Measurements from ENCODE around the gene CRYGD. TPM values are rescaled to one million over a fixed set of nuclear protein-coding genes. Genes with fewer than 3 reads are reported as not detected.
"Not testable (repeated sequence)": the region's sequence is repeated elsewhere in the genome, so short reads cannot be mapped to it uniquely, and the experiment has no call there.

Gene CRYGD
- polyA plus RNA-seq, 2 donors: not detected

GRCh38 chr2:208130712-208131110 lies 6.4 kb upstream of the CRYGD start:
- H3K27ac ChIP-seq (ENCODE audit: low read depth in 2 of 2, low read length in 1 of 2): no peak overlapping the region
- no peak overlapping the region for H3K4me3 ChIP-seq (ENCODE audit: low read depth in 1 of 2, low read length in 2 of 2)
- no peaks in the 10 kb centered on the region for H3K4me1 ChIP-seq (ENCODE audit: control insufficient read depth in 2 of 2, insufficient read depth in 2 of 2, low read length in 1 of 2)
- H3K27me3 ChIP-seq (ENCODE audit: control insufficient read depth in 1 of 2, insufficient read depth in 2 of 2, low read length in 2 of 2): no peaks in the 10 kb centered on the region
- WGBS, 2 donors: 51 to 57% methylated on average over 6 of the region's 6 CpGs
- H3K9me3 ChIP-seq (ENCODE audit: control insufficient read depth in 2 of 2, insufficient read depth in 1 of 2, low read depth in 1 of 2, low read length in 1 of 2): no peaks in the 10 kb centered on the region
- no peaks in the 10 kb centered on the region for H3K36me3 ChIP-seq (ENCODE audit: control insufficient read depth in 2 of 2, insufficient read depth in 2 of 2, low read length in 1 of 2)

- no peak within 1 kb of the TSS for H3K4me3 ChIP-seq (ENCODE audit: low read depth in 1 of 2, low read length in 2 of 2)
- H3K4me1 ChIP-seq (ENCODE audit: control insufficient read depth in 2 of 2, insufficient read depth in 2 of 2, low read length in 1 of 2): no peaks in the 10 kb centered on the region
- no peaks in the 10 kb centered on the region for H3K36me3 ChIP-seq (ENCODE audit: control insufficient read depth in 2 of 2, insufficient read depth in 2 of 2, low read length in 1 of 2)
- peaks cover 0 to 2% of the 10 kb centered on the region in 2 donors for H3K27me3 ChIP-seq (ENCODE audit: control insufficient read depth in 1 of 2, insufficient read depth in 2 of 2, low read length in 2 of 2)
- no peak within 1 kb of the TSS for H3K27ac ChIP-seq (ENCODE audit: low read depth in 2 of 2, low read length in 1 of 2)
- 68 to 76% methylated on average over 19 of the region's 19 CpGs for WGBS, 2 donors
- H3K9me3 ChIP-seq (ENCODE audit: control insufficient read depth in 2 of 2, insufficient read depth in 1 of 2, low read depth in 1 of 2, low read length in 1 of 2): no peaks in the 10 kb centered on the region
These were observed 5.7 kb upstream of the CRYGD start, which contains the start of gene CRYGC for GRCh38 chr2:208129744-208130711. TSS of gene CRYGC (minus strand) at chr2:208129828. CDS start at chr2:208129792, 36 bp downstream.

GRCh38 chr2:208128136-208128535 lies 3.8 kb upstream of the CRYGD start:
- no peaks in the 10 kb centered on the region for H3K4me1 ChIP-seq (ENCODE audit: control insufficient read depth in 2 of 2, insufficient read depth in 2 of 2, low read length in 1 of 2)
- no peaks in the 10 kb centered on the region for H3K36me3 ChIP-seq (ENCODE audit: control insufficient read depth in 2 of 2, insufficient read depth in 2 of 2, low read length in 1 of 2)
- no peak overlapping the region for H3K27ac ChIP-seq (ENCODE audit: low read depth in 2 of 2, low read length in 1 of 2)
- no peaks in the 10 kb centered on the region for H3K9me3 ChIP-seq (ENCODE audit: control insufficient read depth in 2 of 2, insufficient read depth in 1 of 2, low read depth in 1 of 2, low read length in 1 of 2)
- H3K4me3 ChIP-seq (ENCODE audit: low read depth in 1 of 2, low read length in 2 of 2): no peak overlapping the region
- H3K27me3 ChIP-seq (ENCODE audit: control insufficient read depth in 1 of 2, insufficient read depth in 2 of 2, low read length in 2 of 2): peaks cover 2% of the 10 kb centered on the region in 2 donors
- 93 to 94% methylated on average over 12 of the region's 12 CpGs for WGBS, 2 donors

- Histone ChIP-seq H3K27me3 (ENCODE audit: control insufficient read depth in 1 of 2, insufficient read depth in 2 of 2, low read length in 2 of 2) (peaks cover 2% of the 10 kb centered on the region in 2 donors), H3K4me3 (ENCODE audit: low read depth in 1 of 2, low read length in 2 of 2) (no peak overlapping the region), H3K4me1 (ENCODE audit: control insufficient read depth in 2 of 2, insufficient read depth in 2 of 2, low read length in 1 of 2) (no peaks in the 10 kb centered on the region), H3K27ac (ENCODE audit: low read depth in 2 of 2, low read length in 1 of 2) (no peak overlapping the region), H3K36me3 (ENCODE audit: control insufficient read depth in 2 of 2, insufficient read depth in 2 of 2, low read length in 1 of 2) (no peaks in the 10 kb centered on the region), H3K9me3 (ENCODE audit: control insufficient read depth in 2 of 2, insufficient read depth in 1 of 2, low read depth in 1 of 2, low read length in 1 of 2) (no peaks in the 10 kb centered on the region)
- 91 to 93% methylated on average over 4 of the region's 4 CpGs for WGBS, 2 donors
These were observed 2.8 kb upstream of the CRYGD start for GRCh38 chr2:208127090-208127489.

GRCh38 chr2:208125251-208125650 lies 927 bp upstream of the CRYGD start:
- no peaks in the 10 kb centered on the region for H3K9me3 ChIP-seq (ENCODE audit: control insufficient read depth in 2 of 2, insufficient read depth in 1 of 2, low read depth in 1 of 2, low read length in 1 of 2)
- no peak overlapping the region for H3K27ac ChIP-seq (ENCODE audit: low read depth in 2 of 2, low read length in 1 of 2)
- H3K4me3 ChIP-seq (ENCODE audit: low read depth in 1 of 2, low read length in 2 of 2): no peak overlapping the region
- 81 to 84% methylated on average over 4 of the region's 4 CpGs for WGBS, 2 donors
- no peaks in the 10 kb centered on the region for H3K4me1 ChIP-seq (ENCODE audit: control insufficient read depth in 2 of 2, insufficient read depth in 2 of 2, low read length in 1 of 2)
- H3K27me3 ChIP-seq (ENCODE audit: control insufficient read depth in 1 of 2, insufficient read depth in 2 of 2, low read length in 2 of 2): peaks cover 2% of the 10 kb centered on the region in 2 donors
- H3K36me3 ChIP-seq (ENCODE audit: control insufficient read depth in 2 of 2, insufficient read depth in 2 of 2, low read length in 1 of 2): no peaks in the 10 kb centered on the region

- no peaks in the 10 kb centered on the region for H3K36me3 ChIP-seq (ENCODE audit: control insufficient read depth in 2 of 2, insufficient read depth in 2 of 2, low read length in 1 of 2)
- no peak overlapping the region for H3K27ac ChIP-seq (ENCODE audit: low read depth in 2 of 2, low read length in 1 of 2)
- no peak overlapping the region for H3K4me3 ChIP-seq (ENCODE audit: low read depth in 1 of 2, low read length in 2 of 2)
- WGBS, 2 donors: 88 to 96% methylated on average over 1 of the region's 1 CpG
- no peaks in the 10 kb centered on the region for H3K9me3 ChIP-seq (ENCODE audit: control insufficient read depth in 2 of 2, insufficient read depth in 1 of 2, low read depth in 1 of 2, low read length in 1 of 2)
- peaks cover 2% of the 10 kb centered on the region in 2 donors for H3K27me3 ChIP-seq (ENCODE audit: control insufficient read depth in 1 of 2, insufficient read depth in 2 of 2, low read length in 2 of 2)
- no peaks in the 10 kb centered on the region for H3K4me1 ChIP-seq (ENCODE audit: control insufficient read depth in 2 of 2, insufficient read depth in 2 of 2, low read length in 1 of 2)
These were observed 2.1 kb downstream of the CRYGD start for GRCh38 chr2:208122248-208122647.

GRCh38 chr2:208118918-208119317 lies 5.4 kb downstream of the CRYGD start:
- H3K4me3 ChIP-seq (ENCODE audit: low read depth in 1 of 2, low read length in 2 of 2): no peak overlapping the region
- no peaks in the 10 kb centered on the region for H3K27me3 ChIP-seq (ENCODE audit: control insufficient read depth in 1 of 2, insufficient read depth in 2 of 2, low read length in 2 of 2)
- H3K4me1 ChIP-seq (ENCODE audit: control insufficient read depth in 2 of 2, insufficient read depth in 2 of 2, low read length in 1 of 2): no peaks in the 10 kb centered on the region
- H3K9me3 ChIP-seq (ENCODE audit: control insufficient read depth in 2 of 2, insufficient read depth in 1 of 2, low read depth in 1 of 2, low read length in 1 of 2): no peaks in the 10 kb centered on the region
- no peak overlapping the region for H3K27ac ChIP-seq (ENCODE audit: low read depth in 2 of 2, low read length in 1 of 2)
- H3K36me3 ChIP-seq (ENCODE audit: control insufficient read depth in 2 of 2, insufficient read depth in 2 of 2, low read length in 1 of 2): no peaks in the 10 kb centered on the region
- 94 to 97% methylated on average over 3 of the region's 3 CpGs for WGBS, 2 donors

GRCh38 chr2:208117390-208117789 lies 6.9 kb downstream of the CRYGD start:
- not testable (repeated sequence) for H3K4me3 ChIP-seq (ENCODE audit: low read depth in 1 of 2, low read length in 2 of 2); H3K9me3 ChIP-seq (ENCODE audit: control insufficient read depth in 2 of 2, insufficient read depth in 1 of 2, low read depth in 1 of 2, low read length in 1 of 2); H3K36me3 ChIP-seq (ENCODE audit: control insufficient read depth in 2 of 2, insufficient read depth in 2 of 2, low read length in 1 of 2); H3K27me3 ChIP-seq (ENCODE audit: control insufficient read depth in 1 of 2, insufficient read depth in 2 of 2, low read length in 2 of 2); H3K4me1 ChIP-seq (ENCODE audit: control insufficient read depth in 2 of 2, insufficient read depth in 2 of 2, low read length in 1 of 2); H3K27ac ChIP-seq (ENCODE audit: low read depth in 2 of 2, low read length in 1 of 2)
- WGBS, 2 donors: 80 to 93% methylated on average over 11 of the region's 11 CpGs

GRCh38 chr2:208112969-208113368 lies 11.4 kb downstream of the CRYGD start:
- H3K27me3 ChIP-seq (ENCODE audit: control insufficient read depth in 1 of 2, insufficient read depth in 2 of 2, low read length in 2 of 2): no peaks in the 10 kb centered on the region
- no peak overlapping the region for H3K27ac ChIP-seq (ENCODE audit: low read depth in 2 of 2, low read length in 1 of 2)
- no peaks in the 10 kb centered on the region for H3K4me1 ChIP-seq (ENCODE audit: control insufficient read depth in 2 of 2, insufficient read depth in 2 of 2, low read length in 1 of 2)
- no peaks in the 10 kb centered on the region for H3K36me3 ChIP-seq (ENCODE audit: control insufficient read depth in 2 of 2, insufficient read depth in 2 of 2, low read length in 1 of 2)
- H3K4me3 ChIP-seq (ENCODE audit: low read depth in 1 of 2, low read length in 2 of 2): no peak overlapping the region
- WGBS, 2 donors: 52 to 61% methylated on average over 7 of the region's 7 CpGs
- H3K9me3 ChIP-seq (ENCODE audit: control insufficient read depth in 2 of 2, insufficient read depth in 1 of 2, low read depth in 1 of 2, low read length in 1 of 2): no peaks in the 10 kb centered on the region

- H3K9me3 ChIP-seq (ENCODE audit: control insufficient read depth in 2 of 2, insufficient read depth in 1 of 2, low read depth in 1 of 2, low read length in 1 of 2); H3K27ac ChIP-seq (ENCODE audit: low read depth in 2 of 2, low read length in 1 of 2); H3K36me3 ChIP-seq (ENCODE audit: control insufficient read depth in 2 of 2, insufficient read depth in 2 of 2, low read length in 1 of 2); H3K4me1 ChIP-seq (ENCODE audit: control insufficient read depth in 2 of 2, insufficient read depth in 2 of 2, low read length in 1 of 2); H3K27me3 ChIP-seq (ENCODE audit: control insufficient read depth in 1 of 2, insufficient read depth in 2 of 2, low read length in 2 of 2); H3K4me3 ChIP-seq (ENCODE audit: low read depth in 1 of 2, low read length in 2 of 2): not testable (repeated sequence)
- WGBS, 2 donors: 29 to 35% methylated on average over 26 to 36 of the region's 36 CpGs
These were observed 12.0 kb downstream of the CRYGD start for GRCh38 chr2:208112273-208112745.

Data from esophagus (tissue), 2 donors.